ENCODE data around the gene ACSF2. TPM values are rescaled to one million over a fixed set of nuclear protein-coding genes. Genes with fewer than 3 reads are reported as not detected.

ACSF2 gene
- total RNA-seq, 6 donors from 2014 or later = 52.3 to 239 (median 120) TPM

- Histone ChIP-seq H3K36me3 (peaks cover 0 to 15% (median 11%) of the 10 kb centered on the region in 4 donors), H3K4me1 (no peaks in the 10 kb centered on the region), H3K27ac (no peak overlapping the region), H3K27me3 (no peaks in the 10 kb centered on the region), H3K9me3 (no peaks in the 10 kb centered on the region), H3K4me3 (no peak overlapping the region)
- TF ChIP-seq POLR2A (IDR thresholded peaks at IDR 0.05) = no peak
- TF ChIP-seq, protein P1, sequence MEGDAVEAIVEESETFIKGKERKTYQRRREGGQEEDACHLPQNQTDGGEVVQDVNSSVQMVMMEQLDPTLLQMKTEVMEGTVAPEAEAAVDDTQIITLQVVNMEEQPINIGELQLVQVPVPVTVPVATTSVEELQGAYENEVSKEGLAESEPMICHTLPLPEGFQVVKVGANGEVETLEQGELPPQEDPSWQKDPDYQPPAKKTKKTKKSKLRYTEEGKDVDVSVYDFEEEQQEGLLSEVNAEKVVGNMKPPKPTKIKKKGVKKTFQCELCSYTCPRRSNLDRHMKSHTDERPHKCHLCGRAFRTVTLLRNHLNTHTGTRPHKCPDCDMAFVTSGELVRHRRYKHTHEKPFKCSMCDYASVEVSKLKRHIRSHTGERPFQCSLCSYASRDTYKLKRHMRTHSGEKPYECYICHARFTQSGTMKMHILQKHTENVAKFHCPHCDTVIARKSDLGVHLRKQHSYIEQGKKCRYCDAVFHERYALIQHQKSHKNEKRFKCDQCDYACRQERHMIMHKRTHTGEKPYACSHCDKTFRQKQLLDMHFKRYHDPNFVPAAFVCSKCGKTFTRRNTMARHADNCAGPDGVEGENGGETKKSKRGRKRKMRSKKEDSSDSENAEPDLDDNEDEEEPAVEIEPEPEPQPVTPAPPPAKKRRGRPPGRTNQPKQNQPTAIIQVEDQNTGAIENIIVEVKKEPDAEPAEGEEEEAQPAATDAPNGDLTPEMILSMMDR (IDR thresholded peaks at IDR 0.05) = no peak
- TF ChIP-seq EP300 (IDR thresholded peaks at IDR 0.05) = no peak
- TF ChIP-seq POLR2AphosphoS5 (IDR thresholded peaks at IDR 0.05) = no peak
- DNase-seq (no peak), ATAC-seq (ENCODE audit: low FRiP score in 2 of 2) (no peak)
- 93% methylated on average over 4 of the region's 4 CpGs for WGBS, 2 donors
Observed at GRCh38 chr17:50459756-50460155, 33.7 kb downstream of the ACSF2 start.

DNA sequence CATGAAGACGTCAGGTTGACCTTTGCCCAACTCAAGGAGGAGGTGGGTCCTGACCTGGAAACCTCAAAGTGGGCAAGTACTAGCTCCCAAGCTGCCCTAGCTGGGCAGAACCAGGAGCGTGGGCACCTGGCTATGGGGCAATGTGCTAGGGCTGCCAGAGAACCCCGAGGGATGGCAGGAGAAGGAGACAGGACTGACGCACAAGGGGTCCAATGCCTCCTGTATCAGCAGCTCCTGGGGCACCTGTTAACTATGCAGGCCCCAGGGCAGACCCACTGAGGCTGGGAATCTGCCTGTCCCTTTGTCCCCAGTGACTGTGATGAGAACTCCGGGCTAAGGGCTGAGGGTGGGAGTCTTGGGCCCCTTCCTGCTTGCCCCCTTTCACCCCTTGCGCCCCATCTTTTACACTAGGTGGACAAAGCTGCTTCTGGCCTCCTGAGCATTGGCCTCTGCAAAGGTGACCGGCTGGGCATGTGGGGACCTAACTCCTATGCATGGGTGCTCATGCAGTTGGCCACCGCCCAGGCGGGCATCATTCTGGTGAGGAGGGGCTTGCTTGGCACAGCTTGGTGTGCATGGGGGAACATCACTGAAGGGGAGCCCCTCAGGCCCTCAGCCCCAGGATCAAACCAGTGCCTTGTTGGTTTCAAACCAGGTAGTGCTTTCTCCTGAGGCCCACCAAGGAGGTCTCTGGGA, 35.0 kb downstream of the ACSF2 start:
- TF ChIP-seq, protein P1 (IDR thresholded peaks at IDR 0.05) = no peak
- TF ChIP-seq POLR2A (IDR thresholded peaks at IDR 0.05) = no peak
- no peak for TF ChIP-seq EP300 (IDR thresholded peaks at IDR 0.05)
- no peak for TF ChIP-seq POLR2AphosphoS5 (IDR thresholded peaks at IDR 0.05)
- no peaks in the 10 kb centered on the region for H3K27me3 ChIP-seq
- no peaks in the 10 kb centered on the region for H3K9me3 ChIP-seq
- H3K27ac ChIP-seq = no peak overlapping the region
- ATAC-seq (ENCODE audit: low FRiP score in 2 of 2) = no peak
- no peak overlapping the region for H3K4me3 ChIP-seq
- 91 to 100% methylated on average over 1 to 9 of the region's 9 CpGs for WGBS, 2 donors
- peaks cover 0 to 15% (median 11%) of the 10 kb centered on the region in 4 donors for H3K36me3 ChIP-seq
- no peaks in the 10 kb centered on the region for H3K4me1 ChIP-seq
- DNase-seq = no peak

DNA sequence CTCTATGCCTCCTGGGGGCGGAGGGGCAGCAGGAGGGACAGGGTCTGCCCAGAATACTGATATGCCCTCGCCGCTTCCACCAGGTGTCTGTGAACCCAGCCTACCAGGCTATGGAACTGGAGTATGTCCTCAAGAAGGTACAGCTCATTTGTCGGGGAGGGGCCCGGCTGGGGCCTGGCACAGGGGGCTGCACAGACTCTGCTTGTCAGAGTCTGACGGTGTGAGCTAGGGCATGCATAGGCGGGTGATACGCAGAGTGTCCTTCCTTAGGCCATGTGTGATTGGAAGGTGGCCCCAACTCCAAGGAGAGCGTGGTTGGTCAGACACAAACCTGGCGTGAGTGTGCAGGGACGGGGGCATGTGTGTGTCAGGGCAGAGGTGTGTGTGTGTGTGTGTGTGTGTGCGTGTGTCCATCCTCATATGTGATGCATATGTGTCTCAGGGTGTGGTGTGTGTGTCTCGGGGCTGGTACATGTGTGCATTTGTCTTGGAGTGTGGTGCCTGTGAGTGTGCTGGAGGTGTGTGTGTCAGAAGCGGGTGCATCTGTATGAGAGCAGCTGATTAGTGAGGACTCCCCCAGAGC, 35.6 kb downstream of the ACSF2 start:
- Histone ChIP-seq H3K27me3 (no peaks in the 10 kb centered on the region), H3K4me1 (peaks cover 0 to 5% (median 0%) of the 10 kb centered on the region in 4 donors), H3K9me3 (no peaks in the 10 kb centered on the region), H3K36me3 (peaks cover 0 to 15% (median 11%) of the 10 kb centered on the region in 4 donors), H3K4me3 (no peak overlapping the region), H3K27ac (no peak overlapping the region)
- WGBS, 2 donors = 94 to 99% methylated on average over 9 to 13 of the region's 14 CpGs
- DNase-seq (no peak), ATAC-seq (ENCODE audit: low FRiP score in 2 of 2) (no peak)
- TF ChIP-seq POLR2AphosphoS5 (IDR thresholded peaks at IDR 0.05) = no peak
- TF ChIP-seq, protein P1 (IDR thresholded peaks at IDR 0.05) = no peak

- Histone ChIP-seq H3K36me3 (peaks cover 0 to 15% (median 11%) of the 10 kb centered on the region in 4 donors), H3K27me3 (peaks cover 0 to 6% (median 0%) of the 10 kb centered on the region in 4 donors), H3K4me1 (peaks cover 0 to 5% (median 0%) of the 10 kb centered on the region in 4 donors), H3K27ac (no peak overlapping the region), H3K9me3 (no peaks in the 10 kb centered on the region), H3K4me3 (no peak overlapping the region)
- WGBS, 2 donors = 70 to 88% methylated on average over 6 to 9 of the region's 9 CpGs
- DNase-seq (no peak), ATAC-seq (ENCODE audit: low FRiP score in 2 of 2) (no peak)
- TF ChIP-seq POLR2AphosphoS5 (IDR thresholded peaks at IDR 0.05) (no peak), EP300 (IDR thresholded peaks at IDR 0.05) (no peak), POLR2A (IDR thresholded peaks at IDR 0.05) (no peak)
- TF ChIP-seq, protein P1 (IDR thresholded peaks at IDR 0.05) = no peak
Observed at GRCh38 chr17:50462446-50462845, 36.4 kb downstream of the ACSF2 start.

All from upper lobe of left lung (tissue), 6 donors.